Measurements from ENCODE around the gene POC1B.

- TF ChIP-seq POLR2AphosphoS5 (IDR thresholded peaks at IDR 0.05; ENCODE audit: borderline replicate concordance, low read depth, low read length) (no peak), EZH2 (IDR thresholded peaks at IDR 0.05) (no peak)
These were observed 48.8 kb downstream of the POC1B start for GRCh38 chr12:89476904-89477595.
